HepG2 (cell line): ENCODE data around the gene CRYAA. TPM values are rescaled to one million over a fixed set of nuclear protein-coding genes. Genes with fewer than 3 reads are reported as not detected.
"Not testable (repeated sequence)": the region's sequence is repeated elsewhere in the genome, so short reads cannot be mapped to it uniquely, and the experiment has no call there.

Source experiments
- ATAC-seq: fragments of 200-7000 bp; cut with Tn5 transposase; 3 replicates; pipeline ENCODE4 v1.9.1; 2020; ENCODE audit warnings: mild to moderate bottlenecking, moderate library complexity
- BruUV-seq: library from RNA; stranded (reverse); fragments of 400-500 nt; replicated peaks from 2 replicates; lab custom pipeline; 2021; lab: Mats Ljungman, UMichigan
- CTCF ChIA-PET: fragments of 300-600 bp; formaldehyde crosslinking; extraction: SDS; loops from one replicate; lab custom pipeline; 2021; ENCODE audit warnings: low total read pairs, inconsistent platforms, low intra/inter-chr PET ratio; lab: Yijun Ruan, JAX
- POLR2A ChIA-PET: fragments of 350-600 bp; sonication (Branson Sonifier 250); formaldehyde crosslinking; loops from one replicate; lab custom pipeline; 2020; ENCODE audit warnings: antibody characterized with exemption, inconsistent platforms; lab: Yijun Ruan, JAX
- DNase-seq: peaks from one replicate; pipeline ENCODE4 v3.0.0-alpha.2; 2015; ENCODE audit warnings: low spot score
- FAIRE-seq: peaks from 3 replicates; lab custom pipeline; 2011; peaks lifted over from hg19 to GRCh38; lab: Jason Lieb, UNC
- H2AFZ ChIP-seq: one replicate; pipeline ENCODE4 v1.6.1; 2011; ENCODE audit warnings: low read length, inconsistent platforms
- H3K27ac ChIP-seq: fragments of 300-600 bp; 3 replicates; pipeline ENCODE4 v1.8.0; 2011; ENCODE audit warnings: mixed run types, mild to moderate bottlenecking, mixed read lengths, low read length, inconsistent platforms; ENCODE audit not compliant: insufficient read depth; ENCODE audit errors: extremely low read length
- H3K27me3 ChIP-seq, 2 experiments: fragments of 200-600 bp in 1 of 2; 2 replicates in 1 of 2; 3 replicates in 1 of 2; pipeline versions ENCODE4 v1.6.0 to v1.8.0; 2011; ENCODE audit warnings: low read length in 2 of 2, mild to moderate bottlenecking in 2 of 2, moderate library complexity in 2 of 2, inconsistent platforms in 1 of 2; ENCODE audit not compliant: insufficient read depth in 2 of 2, control insufficient read depth in 1 of 2
- H3K36me3 ChIP-seq, 2 experiments: fragments of 200-600 bp in 1 of 2; replicated peaks in 1 of 2; 2 replicates in 1 of 2; 3 replicates in 1 of 2; pipeline versions ENCODE4 v1.5.1 to v1.8.0; 2011; ENCODE audit warnings: low read length in 2 of 2, inconsistent platforms in 1 of 2; ENCODE audit not compliant: insufficient read depth in 2 of 2, control insufficient read depth in 1 of 2
- H3K4me1 ChIP-seq: 2 replicates; pipeline ENCODE4 v1.5.1; 2012; ENCODE audit warnings: low read length, inconsistent platforms; ENCODE audit not compliant: insufficient read depth
- H3K4me2 ChIP-seq: 2 replicates; pipeline ENCODE4 v1.6.0; 2011; ENCODE audit warnings: low read depth, low read length, inconsistent platforms
- H3K4me3 ChIP-seq, 3 experiments: fragments of 200-600 bp in 1 of 3; sonication (generic), shearing (Covaris generic) in 1 of 3; replicated peaks in 1 of 3; 2 replicates each; pipeline ENCODE4 v1.5.1; 2011 to 2016; ENCODE audit warnings: low read length in 3 of 3, inconsistent platforms in 2 of 3, low read depth in 2 of 3, mild to moderate bottlenecking in 2 of 3, control low read depth in 1 of 3, mixed read lengths in 1 of 3; ENCODE audit not compliant: insufficient read depth in 1 of 3
- H3K79me2 ChIP-seq: one replicate; pipeline ENCODE4 v1.6.1; 2011; ENCODE audit warnings: low read length, inconsistent platforms; ENCODE audit not compliant: insufficient read depth
- H3K9ac ChIP-seq: 2 replicates; pipeline ENCODE4 v1.6.0; 2011; ENCODE audit warnings: mild to moderate bottlenecking, low read depth, low read length, inconsistent platforms; ENCODE audit not compliant: insufficient read depth
- H3K9me3 ChIP-seq: 2 replicates; pipeline ENCODE4 v1.5.1; 2012; ENCODE audit warnings: mild to moderate bottlenecking, low read length
- H4K20me1 ChIP-seq: 2 replicates; pipeline ENCODE4 v1.6.0; 2011; ENCODE audit warnings: inconsistent platforms, mild to moderate bottlenecking, low read length, moderate library complexity; ENCODE audit not compliant: insufficient read depth
- WGBS: methylation state at CpG from one replicate; pipeline ENCODE4 v1.1.6; 2017; ENCODE audit warnings: low lambda C conversion rate; 5-methylcytosine and 5-hydroxymethylcytosine counted together
- in situ Hi-C: cut with HindIII; loops from 2 replicates; pipeline ENCODE4 v1.10.0; 2017; ENCODE audit warnings: low pct_unique_long_range_greater_than_20kb; ENCODE audit not compliant: extremely low pct_ligation_motif_present
- intact Hi-C: fragments of 100-400 bp; cut with micrococcal nuclease; formaldehyde crosslinking; loops from one replicate; pipeline ENCODE4 v1.10.0; 2022; ENCODE audit not compliant: unreplicated experiment
- polyA plus RNA-seq, 8 experiments: library from polyadenylated mRNA; depleted of rRNA in 3 of 8; stranded (reverse) in 7 of 8; unstranded in 1 of 8; fragments of >200 nt; fragmentation: Illumina TruSeq in 4 of 8; extraction: Trizol in 4 of 8; gene quantifications; 2 replicates each; pipeline versions ENCODE4 v1.2.1 to v1.2.3, GENCODE V29; 2011 to 2016; ENCODE audit warnings: low read depth in 4 of 8, missing spikeins in 1 of 8, mixed read lengths in 1 of 8; ENCODE audit not compliant: insufficient read depth in 1 of 8
- total RNA-seq, 5 experiments: library from RNA; depleted of rRNA; stranded (reverse); fragments of >200 nt; fragmentation: Illumina TruSeq; extraction: Trizol; gene quantifications; 2 replicates each; pipeline ENCODE4 v1.2.3, GENCODE V29; 2016; ENCODE audit warnings: low read depth in 1 of 5

The CRYAA gene
- total and polyA plus RNA-seq, 2 of the 13 experiments (the other 11 are each of a cell fraction or from before 2014, with no cell fraction given), result 5.6 to 8.6 TPM

DNA sequence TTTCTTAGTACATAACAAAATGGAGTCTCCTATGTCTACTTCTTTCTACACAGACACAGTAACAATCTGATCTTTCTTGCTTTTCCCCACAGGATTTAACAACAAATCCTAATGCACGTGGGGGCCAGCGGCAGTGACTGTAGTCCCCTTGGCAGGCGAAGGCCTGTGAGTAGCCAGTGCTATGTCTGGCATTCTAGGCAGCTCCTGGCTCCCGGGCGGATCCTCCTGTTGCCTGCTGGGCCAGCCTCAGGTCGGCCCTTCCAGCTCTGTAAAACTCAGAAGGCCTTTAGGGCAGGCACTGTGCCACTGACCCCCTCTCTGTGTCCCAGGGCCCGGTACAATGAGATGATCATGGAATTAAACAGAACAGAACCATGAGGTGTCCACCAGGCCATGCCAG lies 20.8 kb upstream of the CRYAA start:
- no CpG with 5 or more reads among the region's 7 CpGs for WGBS
- H3K9me3 ChIP-seq, H3K27ac ChIP-seq, H4K20me1 ChIP-seq, H3K4me3 ChIP-seq, POLR2A ChIA-PET, H2AFZ ChIP-seq, H3K9ac ChIP-seq, BruUV-seq, FAIRE-seq, H3K79me2 ChIP-seq, H3K27me3 ChIP-seq, ATAC-seq, H3K4me1 ChIP-seq, intact Hi-C loops, H3K4me2 ChIP-seq, DNase-seq, CTCF ChIA-PET, in situ Hi-C loops, H3K36me3 ChIP-seq: not testable (repeated sequence)

DNA sequence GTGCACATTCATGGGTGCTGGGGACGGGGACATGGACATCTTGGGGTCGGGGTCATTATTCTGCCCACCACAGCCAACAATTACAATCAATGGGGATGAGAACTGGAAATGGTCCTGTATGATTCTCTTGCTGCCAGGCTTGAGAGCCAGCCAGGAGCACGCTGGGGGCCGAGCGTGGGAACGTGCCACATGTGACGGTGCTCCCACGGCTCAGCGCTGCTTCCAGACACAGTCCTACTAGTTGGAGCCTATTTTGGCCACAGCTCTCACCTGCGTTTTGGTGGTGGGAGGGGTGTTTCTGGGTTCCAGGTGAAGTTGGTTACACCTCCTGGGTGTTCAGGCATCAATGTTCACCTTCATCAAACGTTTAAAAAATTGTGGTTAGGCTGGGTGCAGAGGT lies 19.5 kb upstream of the CRYAA start:
- H2AFZ ChIP-seq, CTCF ChIA-PET, FAIRE-seq, H4K20me1 ChIP-seq, H3K36me3 ChIP-seq, H3K4me3 ChIP-seq, H3K9ac ChIP-seq, DNase-seq, H3K79me2 ChIP-seq, H3K27ac ChIP-seq, in situ Hi-C loops, BruUV-seq, intact Hi-C loops, H3K4me1 ChIP-seq, H3K9me3 ChIP-seq, H3K4me2 ChIP-seq, POLR2A ChIA-PET, H3K27me3 ChIP-seq, ATAC-seq: not testable (repeated sequence)
- no CpG with 5 or more reads among the region's 11 CpGs for WGBS

DNA sequence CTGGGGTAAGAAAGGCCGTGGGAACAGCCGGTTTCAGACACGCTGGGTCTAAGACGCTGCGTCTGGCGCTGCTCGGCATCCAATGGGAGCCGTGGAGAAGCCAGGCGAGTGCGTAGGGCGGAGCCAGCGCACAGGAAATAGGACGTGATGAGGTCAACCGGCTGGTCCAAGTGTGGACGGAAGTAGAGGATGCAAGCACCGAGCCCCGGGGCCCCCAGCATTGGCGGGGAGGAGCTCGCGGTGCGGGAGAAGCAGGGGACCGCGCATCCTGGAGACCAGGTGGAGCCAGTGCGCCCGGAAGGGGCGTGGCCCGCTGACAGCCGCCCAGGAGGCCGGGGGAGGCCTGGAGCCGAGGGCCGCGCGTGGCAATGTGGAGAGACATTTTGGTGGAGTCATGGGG lies 15.2 kb upstream of the CRYAA start:
- H3K4me2 ChIP-seq, in situ Hi-C loops, H3K27me3 ChIP-seq, ATAC-seq, H3K4me3 ChIP-seq, H4K20me1 ChIP-seq, POLR2A ChIA-PET, H3K9me3 ChIP-seq, DNase-seq, H3K79me2 ChIP-seq, H3K4me1 ChIP-seq, BruUV-seq, H2AFZ ChIP-seq, FAIRE-seq, CTCF ChIA-PET, intact Hi-C loops, H3K36me3 ChIP-seq, H3K9ac ChIP-seq, H3K27ac ChIP-seq: not testable (repeated sequence)
- no CpG with 5 or more reads among the region's 33 CpGs for WGBS
